HCT116 (cell line): ENCODE data around the gene RNF217. TPM values are rescaled to one million over a fixed set of nuclear protein-coding genes. Genes with fewer than 3 reads are reported as not detected.

Experiments
- ATAC-seq: fragments of 200-7000 bp; cut with Tn5 transposase; 2 replicates; pipeline ENCODE4 v1.9.1; 2020; ENCODE audit warnings: mild to moderate bottlenecking, moderate library complexity
- BruUV-seq: library from RNA; stranded (reverse); fragments of 400-500 nt; replicated peaks from 2 replicates; lab custom pipeline; 2021; lab: Mats Ljungman, UMichigan
- CTCF ChIA-PET: fragments of 300-600 bp; sonication (Branson Sonifier 250); formaldehyde crosslinking; loops from one replicate; lab custom pipeline; 2021; ENCODE audit warnings: antibody characterized with exemption; lab: Charles Lee
- POLR2A ChIA-PET: fragments of 300-600, 350-600 bp; sonication (Branson Sonifier 250); formaldehyde crosslinking; loops from one replicate; lab custom pipeline; 2021; ENCODE audit warnings: antibody characterized with exemption; lab: Charles Lee
- RAD21 ChIA-PET, 2 experiments: fragments of 300-600 bp; sonication (Branson Sonifier 250); formaldehyde crosslinking; loops; one replicate each; lab custom pipeline; 2023; ENCODE audit warnings: low total read pairs in 2 of 2; ENCODE audit not compliant: uncharacterized antibody in 2 of 2, unreplicated experiment in 2 of 2, low non-redundant PET in 1 of 2; lab: Charles Lee
- DNase-seq: peaks from one replicate; pipeline ENCODE4 v3.0.0-alpha.2; 2010; ENCODE audit warnings: low read depth, low spot score
- H2AFZ ChIP-seq: fragments of 200-600 bp; shearing (Covaris generic), sonication (generic); 2 replicates; pipeline ENCODE4 v1.6.1; 2017; ENCODE audit warnings: low read depth, mixed run types, mixed read lengths, antibody characterized with exemption, low read length; ENCODE audit not compliant: poor library complexity, severe bottlenecking
- H3K27ac ChIP-seq: 2 replicates; pipeline ENCODE4 v1.5.1; 2012; ENCODE audit warnings: low read depth, low read length
- H3K27me3 ChIP-seq: fragments of 200-600 bp; sonication (generic); 2 replicates; pipeline ENCODE4 v1.6.1; 2016; ENCODE audit warnings: mixed run types, low read length, mixed read lengths; ENCODE audit not compliant: insufficient read depth
- H3K36me3 ChIP-seq, 2 experiments: fragments of 200-500 bp in 1 of 2; fragments of 200-600 bp in 1 of 2; sonication (Bioruptor generic) in 1 of 2; sonication (generic) in 1 of 2; 2 replicates each; pipeline versions ENCODE4 v1.5.1 to v1.6.1; 2014 to 2016; ENCODE audit warnings: low read length in 2 of 2, inconsistent platforms in 1 of 2, mixed read lengths in 1 of 2, mixed run types in 1 of 2; ENCODE audit not compliant: insufficient read depth in 2 of 2, control insufficient read depth in 1 of 2
- H3K4me1 ChIP-seq, 2 experiments: fragments of 200-600 bp in 1 of 2; sonication (generic) in 1 of 2; 2 replicates each; pipeline versions ENCODE4 v1.5.1 to v1.6.1; 2012 to 2017; ENCODE audit warnings: low read length in 2 of 2, inconsistent platforms in 1 of 2, mild to moderate bottlenecking in 1 of 2, mixed read lengths in 1 of 2, mixed run types in 1 of 2, moderate library complexity in 1 of 2; ENCODE audit not compliant: insufficient read depth in 2 of 2, control insufficient read depth in 1 of 2
- H3K4me2 ChIP-seq: fragments of 200-600 bp; sonication (generic); 2 replicates; pipeline ENCODE4 v1.6.1; 2017; ENCODE audit warnings: mixed run types, low read length, mixed read lengths
- H3K4me3 ChIP-seq, 2 experiments: fragments of 200-600 bp in 1 of 2; sonication (generic) in 1 of 2; replicated peaks in 1 of 2; 2 replicates each; pipeline ENCODE4 v1.5.1; 2011 to 2016; ENCODE audit warnings: low read length in 2 of 2, control low read depth in 1 of 2, low read depth in 1 of 2, mild to moderate bottlenecking in 1 of 2, mixed read lengths in 1 of 2, mixed run types in 1 of 2
- H3K79me2 ChIP-seq: fragments of 200-600 bp; sonication (generic); 2 replicates; pipeline ENCODE4 v1.6.1; 2017; ENCODE audit warnings: mild to moderate bottlenecking, mixed run types, low read length, moderate library complexity, mixed read lengths; ENCODE audit not compliant: insufficient read depth
- H3K9ac ChIP-seq: fragments of 200-600 bp; sonication (generic); 2 replicates; pipeline ENCODE4 v1.6.1; 2016; ENCODE audit warnings: low read length, mixed read lengths
- H3K9me2 ChIP-seq: fragments of 200-600 bp; sonication (generic), shearing (Covaris generic); 2 replicates; pipeline ENCODE4 v1.6.1; 2017; ENCODE audit warnings: mixed run types, mild to moderate bottlenecking, moderate library complexity; ENCODE audit not compliant: insufficient read depth
- H3K9me3 ChIP-seq, 2 experiments: fragments of 200-500 bp in 1 of 2; fragments of 200-600 bp in 1 of 2; sonication (Bioruptor generic) in 1 of 2; sonication (generic) in 1 of 2; 2 replicates each; pipeline ENCODE4 v1.6.1; 2014 to 2017; ENCODE audit warnings: low read length in 2 of 2, mixed read lengths in 2 of 2, inconsistent platforms in 1 of 2, low read depth in 1 of 2, mild to moderate bottlenecking in 1 of 2, mixed run types in 1 of 2, moderate library complexity in 1 of 2; ENCODE audit not compliant: control insufficient read depth in 1 of 2, insufficient read depth in 1 of 2
- H4K20me1 ChIP-seq: fragments of 200-600 bp; sonication (generic), shearing (Covaris generic); 2 replicates; pipeline ENCODE4 v1.6.1; 2017; ENCODE audit warnings: mixed run types, mild to moderate bottlenecking, moderate library complexity; ENCODE audit not compliant: insufficient read depth
- ELF1 ChIP-seq: IDR thresholded peaks from 2 replicates; pipeline ENCODE4 v1.6.1; 2012; ENCODE audit warnings: low read depth, borderline replicate concordance
- JUND ChIP-seq: IDR thresholded peaks from 2 replicates; pipeline ENCODE4 v1.6.1; 2012
- RAD21 ChIP-seq: IDR thresholded peaks from 2 replicates; pipeline ENCODE4 v1.6.1; 2012; ENCODE audit warnings: low read depth, mild to moderate bottlenecking
- REST ChIP-seq: IDR thresholded peaks from 2 replicates; pipeline ENCODE4 v1.6.1; 2012; ENCODE audit warnings: low read depth
- SIN3A ChIP-seq: IDR thresholded peaks from 2 replicates; pipeline ENCODE4 v1.6.1; 2012; ENCODE audit warnings: low read depth
- SP1 ChIP-seq: IDR thresholded peaks from 2 replicates; pipeline ENCODE4 v1.6.1; 2012; ENCODE audit warnings: low read depth
- ZFX ChIP-seq: fragments of 450-650 bp; IDR thresholded peaks from 2 replicates; pipeline ENCODE4 v1.6.1; 2017
- intact Hi-C: fragments of 100-400 bp; cut with micrococcal nuclease; formaldehyde crosslinking; loops from 2 replicates; pipeline ENCODE4 v1.10.0; 2022
- total RNA-seq: library from RNA; stranded (reverse); gene quantifications from one replicate; pipeline ENCODE4 v1.2.1, GENCODE V29; 2021; ENCODE audit not compliant: unreplicated experiment
- TF ChIP-seq, protein P1 (sequence below): IDR thresholded peaks from 2 replicates; pipeline ENCODE4 v1.6.1; 2012
- TF ChIP-seq, protein P2 (sequence below), 3 experiments: fragments of 200-600 bp in 1 of 3; sonication (generic) in 1 of 3; IDR thresholded peaks in 2 of 3; conservative IDR thresholded peaks in 1 of 3; 2 replicates each; pipeline ENCODE4 v1.5.1; 2012 to 2017; ENCODE audit warnings: low read depth in 2 of 3, low read length in 2 of 3, antibody characterized with exemption in 1 of 3, borderline replicate concordance in 1 of 3, control low read depth in 1 of 3, mild to moderate bottlenecking in 1 of 3, mixed read lengths in 1 of 3, mixed run types in 1 of 3, moderate library complexity in 1 of 3; ENCODE audit not compliant: insufficient read depth in 1 of 3

Gene RNF217
- total RNA-seq, 1 experiment from 2014 or later, result 20.4 TPM

- TF ChIP-seq, protein P1, sequence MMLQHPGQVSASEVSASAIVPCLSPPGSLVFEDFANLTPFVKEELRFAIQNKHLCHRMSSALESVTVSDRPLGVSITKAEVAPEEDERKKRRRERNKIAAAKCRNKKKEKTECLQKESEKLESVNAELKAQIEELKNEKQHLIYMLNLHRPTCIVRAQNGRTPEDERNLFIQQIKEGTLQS, result no peak
- TF ChIP-seq, all 23 proteins: peak for 0
Observed at GRCh38 chr6:124997196-124997875, 35.1 kb downstream of the RNF217 start (continued).

- H2AFZ ChIP-seq, result no peak overlapping the region
- H3K4me1 ChIP-seq, result no peaks in the 10 kb centered on the region
- H3K9ac ChIP-seq, result no peak overlapping the region
- no peaks in the 10 kb centered on the region for H3K9me2 ChIP-seq
- no peak overlapping the region for H3K4me3 ChIP-seq
- H3K9me3 ChIP-seq, result no peaks in the 10 kb centered on the region
- no peaks in the 10 kb centered on the region for H4K20me1 ChIP-seq
- H3K27ac ChIP-seq, result no peak overlapping the region
- H3K36me3 ChIP-seq, result no peaks in the 10 kb centered on the region
- H3K4me2 ChIP-seq, result no peak overlapping the region
- ChIA-PET CTCF (interaction anchor here (1.2 to 1.3 kb wide), 2 partner anchors 11 to 115 kb away, joined by 3 read pairs; no protein-coding TSS in a partner anchor), RAD21 (no interaction called here)
- no peak for ATAC-seq
- TF ChIP-seq, protein P1, result no peak
- TF ChIP-seq SIN3A (no peak), ELF1 (no peak), ZFX (no peak), JUND (no peak), REST (no peak), SP1 (no peak), RAD21 (no peak)
- TF ChIP-seq, protein P2, sequence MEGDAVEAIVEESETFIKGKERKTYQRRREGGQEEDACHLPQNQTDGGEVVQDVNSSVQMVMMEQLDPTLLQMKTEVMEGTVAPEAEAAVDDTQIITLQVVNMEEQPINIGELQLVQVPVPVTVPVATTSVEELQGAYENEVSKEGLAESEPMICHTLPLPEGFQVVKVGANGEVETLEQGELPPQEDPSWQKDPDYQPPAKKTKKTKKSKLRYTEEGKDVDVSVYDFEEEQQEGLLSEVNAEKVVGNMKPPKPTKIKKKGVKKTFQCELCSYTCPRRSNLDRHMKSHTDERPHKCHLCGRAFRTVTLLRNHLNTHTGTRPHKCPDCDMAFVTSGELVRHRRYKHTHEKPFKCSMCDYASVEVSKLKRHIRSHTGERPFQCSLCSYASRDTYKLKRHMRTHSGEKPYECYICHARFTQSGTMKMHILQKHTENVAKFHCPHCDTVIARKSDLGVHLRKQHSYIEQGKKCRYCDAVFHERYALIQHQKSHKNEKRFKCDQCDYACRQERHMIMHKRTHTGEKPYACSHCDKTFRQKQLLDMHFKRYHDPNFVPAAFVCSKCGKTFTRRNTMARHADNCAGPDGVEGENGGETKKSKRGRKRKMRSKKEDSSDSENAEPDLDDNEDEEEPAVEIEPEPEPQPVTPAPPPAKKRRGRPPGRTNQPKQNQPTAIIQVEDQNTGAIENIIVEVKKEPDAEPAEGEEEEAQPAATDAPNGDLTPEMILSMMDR (IDR thresholded peaks at IDR 0.05 in 2 of 3, conservative IDR thresholded peaks at IDR 0.05 in 1 of 3; ENCODE audit: borderline replicate concordance in 1 of 3, insufficient read depth in 1 of 3, low read depth in 2 of 3, low read length in 2 of 3), result no peak
- TF ChIP-seq, all 23 proteins: peak for 0
- no TSS peak for BruUV-seq
- no peaks in the 10 kb centered on the region for H3K27me3 ChIP-seq
- intact Hi-C loops, result no loop called here
- no peak for DNase-seq
- POLR2A ChIA-PET, result no interaction called here
- H3K79me2 ChIP-seq, result peaks cover 17% of the 10 kb centered on the region
Observed at GRCh38 chr6:124999105-124999764, 37.0 kb downstream of the RNF217 start.
